Measurements from ENCODE around the gene ALKBH5.

ALKBH5 gene

DNA sequence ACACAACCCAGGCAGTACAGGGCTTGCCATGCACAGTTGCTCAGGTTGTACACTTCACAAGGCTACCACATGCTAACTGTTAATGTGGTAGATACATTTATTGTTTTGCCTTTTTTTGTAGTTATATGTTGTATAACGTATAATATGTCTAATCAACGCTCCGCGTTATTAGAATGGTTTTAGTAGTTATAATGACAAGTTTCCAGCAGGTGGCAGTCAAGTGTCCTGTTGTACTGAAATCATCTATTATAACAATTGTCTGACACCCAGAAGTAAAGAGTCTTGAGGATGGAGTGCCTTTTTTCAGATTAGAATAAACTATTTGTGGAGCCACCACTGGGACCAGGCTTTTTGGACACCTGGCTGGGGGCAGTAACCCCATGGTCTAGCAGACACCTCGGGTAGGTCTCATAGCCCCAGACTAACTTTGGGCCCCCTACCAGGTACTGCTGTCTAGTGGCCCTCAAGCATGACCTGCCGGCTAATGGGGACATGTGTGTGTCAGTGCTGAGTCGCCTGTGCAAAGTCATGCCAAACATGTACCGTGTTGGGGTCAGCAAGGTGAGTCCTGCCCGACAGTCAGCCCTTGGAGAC lies 42.3 kb upstream of the ALKBH5 start:
- no peak for DNase-seq (ENCODE audit: low read depth, low spot score)
- Histone ChIP-seq H3K9me3 (ENCODE audit: insufficient read depth, low read length) (no peaks in the 10 kb centered on the region), H3K4me1 (ENCODE audit: insufficient read depth, insufficient read length) (peaks cover 20% of the 10 kb centered on the region)

DNA sequence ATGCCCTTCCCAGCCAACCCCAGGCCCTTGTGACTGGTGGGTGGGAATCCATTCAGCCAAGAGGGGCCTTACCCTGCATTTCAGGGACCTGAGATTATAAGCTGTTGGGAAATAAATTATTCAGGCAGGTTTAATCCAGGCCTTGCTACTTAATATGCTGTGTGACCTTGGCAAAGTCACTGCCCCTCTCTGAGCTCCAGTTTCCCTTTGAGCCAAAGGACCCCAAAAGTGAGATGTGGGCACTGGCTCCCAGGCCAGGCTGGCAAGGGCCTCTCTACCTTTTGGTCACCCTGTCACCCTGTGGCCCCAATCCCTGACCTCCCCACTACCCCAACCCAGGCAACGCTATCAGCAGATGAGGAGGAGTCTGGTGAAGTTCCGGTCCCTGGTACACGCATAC lies 41.2 kb upstream of the ALKBH5 start:
- Histone ChIP-seq H3K9ac (ENCODE audit: insufficient read length, low read depth) (no peak overlapping the region), H3K4me3 (ENCODE audit: insufficient read length, low read depth) (no peak overlapping the region), H3K27me3 (ENCODE audit: insufficient read depth, insufficient read length) (no peaks in the 10 kb centered on the region), H3K4me1 (ENCODE audit: insufficient read depth, insufficient read length) (peaks cover 17% of the 10 kb centered on the region), H3K36me3 (ENCODE audit: insufficient read depth, insufficient read length, low read length) (no peaks in the 10 kb centered on the region), H3K9me3 (ENCODE audit: insufficient read depth, low read length) (no peaks in the 10 kb centered on the region)
- DNase-seq (ENCODE audit: low read depth, low spot score), result no peak
- TF ChIP-seq SUZ12 (IDR thresholded peaks at IDR 0.05; ENCODE audit: extremely low read depth, insufficient read depth, insufficient read length) (no peak), YY1 (IDR thresholded peaks at IDR 0.05; ENCODE audit: insufficient read depth, insufficient read length) (no peak), ZNF274 (IDR thresholded peaks at IDR 0.05; ENCODE audit: low read depth, low read length) (no peak)

More for the DNA sequence above, 42.3 kb upstream of the ALKBH5 start:
- H3K4me3 ChIP-seq (ENCODE audit: insufficient read length, low read depth), result no peak overlapping the region
- H3K9ac ChIP-seq (ENCODE audit: insufficient read length, low read depth), result no peak overlapping the region
- TF ChIP-seq SUZ12 (IDR thresholded peaks at IDR 0.05; ENCODE audit: extremely low read depth, insufficient read depth, insufficient read length) (no peak), ZNF274 (IDR thresholded peaks at IDR 0.05; ENCODE audit: low read depth, low read length) (no peak), YY1 (IDR thresholded peaks at IDR 0.05; ENCODE audit: insufficient read depth, insufficient read length) (no peak)
- H3K36me3 ChIP-seq (ENCODE audit: insufficient read depth, insufficient read length, low read length), result no peaks in the 10 kb centered on the region
- no peaks in the 10 kb centered on the region for H3K27me3 ChIP-seq (ENCODE audit: insufficient read depth, insufficient read length)

DNA sequence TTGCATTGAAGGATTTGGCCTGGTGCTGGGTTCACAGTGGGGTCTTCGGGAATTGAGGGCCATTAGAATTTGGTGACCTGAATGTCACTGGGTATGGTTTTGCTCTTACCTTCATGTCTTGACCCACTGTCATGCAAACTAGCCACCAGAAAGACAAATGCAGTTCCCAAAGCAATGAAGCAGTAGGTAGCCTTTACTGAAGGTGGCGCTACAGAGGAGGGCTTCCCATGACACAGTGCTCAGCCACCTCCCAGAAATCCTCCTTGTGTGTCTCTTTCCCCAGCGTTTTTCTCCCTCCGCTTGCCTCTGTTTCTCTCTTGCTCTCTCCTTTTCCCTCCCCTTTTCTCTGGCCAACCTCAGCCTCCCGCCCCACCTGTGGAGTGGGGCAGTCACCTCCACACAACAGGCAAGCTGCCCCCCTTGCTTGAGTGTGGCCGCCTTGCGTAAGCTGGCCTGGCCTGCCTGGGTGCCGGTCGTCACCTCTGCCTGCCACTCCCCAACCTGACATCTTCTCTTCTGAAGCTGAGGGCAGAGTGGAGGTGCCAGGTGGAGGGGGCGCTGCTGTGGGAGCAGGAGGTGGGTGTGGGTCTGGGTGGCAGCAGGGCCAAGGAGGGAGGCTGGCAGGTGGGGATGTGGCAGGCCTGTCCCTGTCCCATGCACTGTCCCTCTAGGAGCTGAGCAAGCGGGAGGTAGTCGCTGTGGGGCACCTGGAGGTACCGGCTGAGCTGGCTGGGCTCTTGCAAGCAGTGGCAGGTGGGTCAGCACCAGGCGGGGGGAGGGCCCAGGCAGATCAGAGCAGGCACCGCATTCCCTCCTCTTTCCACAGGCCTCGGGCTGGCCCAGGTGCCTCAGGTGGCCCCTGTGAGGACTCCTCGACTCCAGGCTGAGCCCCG lies 40.3 kb upstream of the ALKBH5 start:
- Histone ChIP-seq H3K9ac (ENCODE audit: insufficient read length, low read depth) (no peak overlapping the region), H3K27me3 (ENCODE audit: insufficient read depth, insufficient read length) (no peaks in the 10 kb centered on the region), H3K9me3 (ENCODE audit: insufficient read depth, low read length) (no peaks in the 10 kb centered on the region), H3K4me3 (ENCODE audit: insufficient read length, low read depth) (no peak overlapping the region), H3K36me3 (ENCODE audit: insufficient read depth, insufficient read length, low read length) (no peaks in the 10 kb centered on the region), H3K4me1 (ENCODE audit: insufficient read depth, insufficient read length) (peaks cover 16% of the 10 kb centered on the region)
- DNase-seq (ENCODE audit: low read depth, low spot score), result peak; percentile 51
- no peak for TF ChIP-seq SUZ12 (IDR thresholded peaks at IDR 0.05; ENCODE audit: extremely low read depth, insufficient read depth, insufficient read length)
- TF ChIP-seq ZNF274 (IDR thresholded peaks at IDR 0.05; ENCODE audit: low read depth, low read length), result no peak
- no peak for TF ChIP-seq YY1 (IDR thresholded peaks at IDR 0.05; ENCODE audit: insufficient read depth, insufficient read length)

DNA sequence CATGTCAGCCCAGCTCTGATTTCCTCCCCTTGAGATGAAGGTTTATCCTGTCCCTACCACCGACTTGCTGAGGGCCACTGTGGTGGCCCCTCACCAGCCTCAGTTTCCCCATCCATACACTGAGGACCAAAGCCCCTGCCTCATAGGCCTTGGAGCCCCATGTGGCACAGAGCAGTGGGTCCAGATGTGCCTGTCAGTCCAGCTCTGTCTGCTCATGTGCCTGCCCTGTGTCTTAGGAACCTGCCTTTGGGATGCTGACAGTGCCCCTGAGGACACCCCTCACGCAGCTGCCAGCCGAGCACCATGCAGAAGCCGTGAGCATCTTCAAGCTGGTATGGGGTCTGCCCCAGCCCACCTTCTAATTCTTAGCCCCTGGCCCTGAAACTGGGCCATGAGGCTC lies 39.4 kb upstream of the ALKBH5 start:
- no peak for DNase-seq (ENCODE audit: low read depth, low spot score)
- Histone ChIP-seq H3K9ac (ENCODE audit: insufficient read length, low read depth) (no peak overlapping the region), H3K36me3 (ENCODE audit: insufficient read depth, insufficient read length, low read length) (no peaks in the 10 kb centered on the region), H3K9me3 (ENCODE audit: insufficient read depth, low read length) (no peaks in the 10 kb centered on the region), H3K4me1 (ENCODE audit: insufficient read depth, insufficient read length) (peaks cover 13% of the 10 kb centered on the region), H3K27me3 (ENCODE audit: insufficient read depth, insufficient read length) (no peaks in the 10 kb centered on the region), H3K4me3 (ENCODE audit: insufficient read length, low read depth) (no peak overlapping the region)
- TF ChIP-seq YY1 (IDR thresholded peaks at IDR 0.05; ENCODE audit: insufficient read depth, insufficient read length), result no peak
- TF ChIP-seq ZNF274 (IDR thresholded peaks at IDR 0.05; ENCODE audit: low read depth, low read length), result no peak
- no peak for TF ChIP-seq SUZ12 (IDR thresholded peaks at IDR 0.05; ENCODE audit: extremely low read depth, insufficient read depth, insufficient read length)

DNA sequence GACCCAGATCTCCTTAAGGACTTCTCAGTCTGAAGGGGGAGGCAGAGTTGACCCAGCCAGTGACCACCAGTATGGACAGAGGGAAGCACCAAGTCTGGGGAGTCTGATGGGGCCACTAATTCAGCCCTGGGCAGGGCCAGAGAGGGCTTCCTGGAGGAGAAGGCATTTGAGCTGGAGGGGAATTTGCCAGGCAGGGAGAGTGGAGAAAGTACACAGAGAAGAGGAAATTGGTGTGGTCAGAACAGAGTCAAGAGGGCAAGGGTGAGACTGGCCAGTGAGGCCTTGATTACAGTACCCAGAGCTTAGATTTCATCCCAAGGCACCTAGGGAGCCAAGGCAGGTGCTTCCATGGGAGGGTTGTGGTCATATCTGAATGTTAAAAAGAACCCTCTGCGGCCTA lies 38.8 kb upstream of the ALKBH5 start:
- Histone ChIP-seq H3K4me3 (ENCODE audit: insufficient read length, low read depth) (no peak overlapping the region), H3K36me3 (ENCODE audit: insufficient read depth, insufficient read length, low read length) (no peaks in the 10 kb centered on the region), H3K9me3 (ENCODE audit: insufficient read depth, low read length) (no peaks in the 10 kb centered on the region), H3K4me1 (ENCODE audit: insufficient read depth, insufficient read length) (peaks cover 13% of the 10 kb centered on the region), H3K9ac (ENCODE audit: insufficient read length, low read depth) (no peak overlapping the region), H3K27me3 (ENCODE audit: insufficient read depth, insufficient read length) (no peaks in the 10 kb centered on the region)
- no peak for DNase-seq (ENCODE audit: low read depth, low spot score)
- no peak for TF ChIP-seq SUZ12 (IDR thresholded peaks at IDR 0.05; ENCODE audit: extremely low read depth, insufficient read depth, insufficient read length)
- TF ChIP-seq YY1 (IDR thresholded peaks at IDR 0.05; ENCODE audit: insufficient read depth, insufficient read length), result no peak
- no peak for TF ChIP-seq ZNF274 (IDR thresholded peaks at IDR 0.05; ENCODE audit: low read depth, low read length)

DNA sequence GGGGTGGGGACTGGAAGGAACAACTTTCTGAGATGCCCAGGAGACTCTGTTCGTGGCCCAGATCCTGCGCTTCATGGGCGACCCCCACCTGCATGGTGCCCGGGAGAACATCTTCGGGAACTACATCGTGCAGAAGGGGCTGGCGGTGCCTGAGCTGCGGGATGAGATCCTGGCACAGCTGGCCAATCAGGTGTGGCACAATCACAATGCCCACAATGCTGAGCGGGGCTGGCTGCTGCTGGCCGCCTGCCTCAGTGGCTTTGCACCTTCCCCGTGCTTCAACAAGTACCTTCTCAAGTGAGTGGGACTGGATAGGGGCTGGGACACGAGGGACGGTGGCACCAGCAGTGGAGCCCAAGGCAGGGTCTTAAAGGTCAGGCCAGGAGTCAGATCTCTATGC lies 37.8 kb upstream of the ALKBH5 start:
- no peak for DNase-seq (ENCODE audit: low read depth, low spot score)
- Histone ChIP-seq H3K4me1 (ENCODE audit: insufficient read depth, insufficient read length) (peaks cover 15% of the 10 kb centered on the region), H3K36me3 (ENCODE audit: insufficient read depth, insufficient read length, low read length) (no peaks in the 10 kb centered on the region), H3K4me3 (ENCODE audit: insufficient read length, low read depth) (no peak overlapping the region), H3K9ac (ENCODE audit: insufficient read length, low read depth) (no peak overlapping the region), H3K27me3 (ENCODE audit: insufficient read depth, insufficient read length) (no peaks in the 10 kb centered on the region), H3K9me3 (ENCODE audit: insufficient read depth, low read length) (no peaks in the 10 kb centered on the region)
- TF ChIP-seq ZNF274 (IDR thresholded peaks at IDR 0.05; ENCODE audit: low read depth, low read length) (no peak), YY1 (IDR thresholded peaks at IDR 0.05; ENCODE audit: insufficient read depth, insufficient read length) (no peak), SUZ12 (IDR thresholded peaks at IDR 0.05; ENCODE audit: extremely low read depth, insufficient read depth, insufficient read length) (no peak)

DNA sequence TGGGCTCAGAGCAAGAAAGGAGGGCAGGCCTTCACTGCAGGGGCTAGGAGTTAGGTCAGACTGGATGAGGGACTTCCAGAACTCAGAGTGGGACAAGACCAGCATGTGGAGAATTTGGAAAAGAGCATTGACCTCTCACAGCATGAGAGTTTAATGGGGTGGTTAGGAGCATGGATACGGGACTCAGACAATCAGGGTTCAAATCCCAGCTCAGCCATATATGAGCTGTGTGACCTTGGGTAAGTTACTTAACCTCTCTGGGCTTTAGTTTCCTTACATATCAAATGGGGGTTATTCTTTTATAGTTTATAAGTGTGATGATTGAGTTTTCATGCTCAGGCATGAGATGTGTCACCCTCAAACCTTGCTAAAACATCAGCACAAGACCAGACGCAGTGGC lies 37.4 kb upstream of the ALKBH5 start:
- no peak for DNase-seq (ENCODE audit: low read depth, low spot score)
- Histone ChIP-seq H3K4me3 (ENCODE audit: insufficient read length, low read depth) (no peak overlapping the region), H3K27me3 (ENCODE audit: insufficient read depth, insufficient read length) (no peaks in the 10 kb centered on the region), H3K4me1 (ENCODE audit: insufficient read depth, insufficient read length) (peaks cover 14% of the 10 kb centered on the region), H3K9me3 (ENCODE audit: insufficient read depth, low read length) (no peaks in the 10 kb centered on the region), H3K36me3 (ENCODE audit: insufficient read depth, insufficient read length, low read length) (no peaks in the 10 kb centered on the region), H3K9ac (ENCODE audit: insufficient read length, low read depth) (no peak overlapping the region)
- TF ChIP-seq ZNF274 (IDR thresholded peaks at IDR 0.05; ENCODE audit: low read depth, low read length), result no peak
